HepG2 (cell line): ENCODE results near the gene TPI1. TPM values are rescaled to one million over a fixed set of nuclear protein-coding genes. Genes with fewer than 3 reads are reported as not detected.

Experiments
- ARID5B ChIP-seq: IDR thresholded peaks from 2 replicates; pipeline ENCODE4 v1.4.0; 2020; ENCODE audit warnings: mild to moderate bottlenecking, missing genetic modification reagents
- CERS6 ChIP-seq: sonication (generic); formaldehyde crosslinking; IDR thresholded peaks from 2 replicates; pipeline ENCODE4 v1.5.0; 2020; ENCODE audit warnings: missing genetic modification reagents
- FOXK2 ChIP-seq: fragments of 450-650 bp; IDR thresholded peaks from 2 replicates; pipeline ENCODE4 v1.6.1; 2016
- FOXP4 ChIP-seq: sonication (generic); formaldehyde crosslinking; IDR thresholded peaks from 2 replicates; pipeline ENCODE4 v1.4.0; 2020; ENCODE audit warnings: missing genetic modification reagents
- GMEB2 ChIP-seq: IDR thresholded peaks from 2 replicates; pipeline ENCODE4 v1.6.1; 2016; ENCODE audit warnings: missing biosample characterization, missing genetic modification reagents, low read depth
- JUN ChIP-seq: sonication (generic); formaldehyde crosslinking; IDR thresholded peaks from 2 replicates; pipeline ENCODE4 v1.4.0; 2020; ENCODE audit warnings: mild to moderate bottlenecking, missing genetic modification reagents
- KAT8 ChIP-seq: IDR thresholded peaks from 2 replicates; pipeline ENCODE4 v1.6.1; 2016; ENCODE audit warnings: missing genetic modification reagents, missing compliant biosample characterization
- MZF1 ChIP-seq: sonication (generic); formaldehyde crosslinking; IDR thresholded peaks from 2 replicates; pipeline ENCODE4 v1.8.1; 2023; ENCODE audit warnings: mild to moderate bottlenecking, missing genetic modification reagents, borderline replicate concordance
- PBX2 ChIP-seq: IDR thresholded peaks from 2 replicates; pipeline ENCODE4 v1.6.1; 2016; ENCODE audit warnings: control low read depth
- PCBP1 ChIP-seq: fragments of 200-400 bp; formaldehyde crosslinking; IDR thresholded peaks from 2 replicates; pipeline ENCODE4 v1.6.1; 2017; ENCODE audit warnings: mild to moderate bottlenecking, low read depth, low read length, borderline replicate concordance
- PITX1 ChIP-seq: sonication (generic); formaldehyde crosslinking; IDR thresholded peaks from 2 replicates; pipeline ENCODE4 v1.5.1; 2020; ENCODE audit warnings: mild to moderate bottlenecking, missing genetic modification reagents
- SIX4 ChIP-seq: sonication (generic); formaldehyde crosslinking; IDR thresholded peaks from 2 replicates; pipeline ENCODE4 v1.4.0; 2020; ENCODE audit warnings: missing genetic modification reagents
- YEATS2 ChIP-seq: sonication (generic); formaldehyde crosslinking; IDR thresholded peaks from 2 replicates; pipeline ENCODE4 v1.4.0; 2020; ENCODE audit warnings: missing genetic modification reagents, borderline replicate concordance
- ZNF121 ChIP-seq: sonication (generic); formaldehyde crosslinking; IDR thresholded peaks from 2 replicates; pipeline ENCODE4 v1.5.0; 2020; ENCODE audit warnings: mild to moderate bottlenecking, missing genetic modification reagents
- ZNF34 ChIP-seq: sonication (generic); formaldehyde crosslinking; IDR thresholded peaks from 2 replicates; pipeline ENCODE4 v1.4.0; 2020; ENCODE audit warnings: mild to moderate bottlenecking, missing genetic modification reagents, borderline replicate concordance
- ZNF441 ChIP-seq: sonication (generic); formaldehyde crosslinking; IDR thresholded peaks from 2 replicates; pipeline ENCODE4 v1.7.0; 2021; ENCODE audit warnings: missing genetic modification reagents, borderline replicate concordance
- ZNF446 ChIP-seq: sonication (generic); formaldehyde crosslinking; IDR thresholded peaks from 2 replicates; pipeline ENCODE4 v1.5.0; 2020; ENCODE audit warnings: mild to moderate bottlenecking, missing genetic modification reagents
- ZNF549 ChIP-seq: sonication (generic); formaldehyde crosslinking; IDR thresholded peaks from 2 replicates; pipeline ENCODE4 v1.5.0; 2020; ENCODE audit warnings: missing genetic modification reagents
- ZNF737 ChIP-seq: sonication (generic); formaldehyde crosslinking; IDR thresholded peaks from 2 replicates; pipeline ENCODE4 v1.5.0; 2020; ENCODE audit warnings: missing genetic modification reagents, mild to moderate bottlenecking, borderline replicate concordance
- ZNF777 ChIP-seq: sonication (generic); formaldehyde crosslinking; IDR thresholded peaks from 2 replicates; pipeline ENCODE4 v1.4.0; 2020; ENCODE audit warnings: missing genetic modification reagents
- polyA plus RNA-seq, 8 experiments: library from polyadenylated mRNA; depleted of rRNA in 3 of 8; stranded (reverse) in 7 of 8; unstranded in 1 of 8; fragments of >200 nt; fragmentation: Illumina TruSeq in 4 of 8; extraction: Trizol in 4 of 8; gene quantifications; 2 replicates each; pipeline versions ENCODE4 v1.2.1 to v1.2.3, GENCODE V29; 2011 to 2016; ENCODE audit warnings: low read depth in 4 of 8, missing spikeins in 1 of 8, mixed read lengths in 1 of 8; ENCODE audit not compliant: insufficient read depth in 1 of 8
- total RNA-seq, 5 experiments: library from RNA; depleted of rRNA; stranded (reverse); fragments of >200 nt; fragmentation: Illumina TruSeq; extraction: Trizol; gene quantifications; 2 replicates each; pipeline ENCODE4 v1.2.3, GENCODE V29; 2016; ENCODE audit warnings: low read depth in 1 of 5

TPI1 gene
- total and polyA plus RNA-seq, 2 of the 13 experiments (the other 11 are each of a cell fraction or from before 2014, with no cell fraction given): 945 to 2,535 TPM

GRCh38 chr12:6851921-6852650 is 15.2 kb upstream of the TPI1 start, which contains the start of gene USP5 (continued):
- TF ChIP-seq ARID5B (CRISPR knock-in tag) (no peak; the same call in 1 of the 2 replicates), GMEB2 (CRISPR knock-in tag) (peak; percentile 73), ZNF121 (CRISPR knock-in tag) (no peak), FOXK2 (no peak), JUN (no peak), PBX2 (peak; percentile 90), CERS6 (CRISPR knock-in tag) (no peak), YEATS2 (CRISPR knock-in tag) (peak; percentile 69; the same call in 1 of the 2 replicates), SIX4 (CRISPR knock-in tag) (no peak), FOXP4 (CRISPR knock-in tag) (no peak; the same call in 1 of the 2 replicates), MZF1 (CRISPR knock-in tag) (0 out of 2 replicates have a peak, but pooled peaks have one; percentile 17), ZNF441 (no peak), ZNF737 (CRISPR knock-in tag) (no peak), ZNF777 (CRISPR knock-in tag) (peak; percentile 65; the same call in 1 of the 2 replicates), PCBP1 (peak; percentile 88; the same call in 1 of the 2 replicates), KAT8 (peak; percentile 73), ZNF549 (CRISPR knock-in tag) (no peak), ZNF34 (0 out of 2 replicates have a peak, but pooled peaks have one; percentile 33), PITX1 (CRISPR knock-in tag) (peak; percentile 66), ZNF446 (no peak)
